Omental fat pad (tissue), 4 donors: ENCODE measurements around the gene PRKCA. TPM values are rescaled to one million over a fixed set of nuclear protein-coding genes. Genes with fewer than 3 reads are reported as not detected.

Experiments used
- ATAC-seq: fragments of 150-250 bp; one replicate; pipeline ENCODE4 v1.9.1; 2016; ENCODE audit warnings: mild to moderate bottlenecking, moderate library complexity; ENCODE audit not compliant: low FRiP score
- DNase-seq: peaks from one replicate; pipeline ENCODE4 v3.0.0-alpha.2; 2019; ENCODE audit warnings: low spot score
- total RNA-seq, 4 donors: library from RNA; depleted of rRNA; stranded (reverse); fragments of >200 nt; gene quantifications; one replicate each; pipeline ENCODE4 v1.1.0, GENCODE V29; 2016
- TF ChIP-seq, protein P1 (sequence below), 3 donors: fragments of 450-650 bp; IDR thresholded peaks; one replicate each; pipeline ENCODE4 v1.5.1; 2016 to 2017; ENCODE audit warnings: antibody characterized with exemption in 3 of 3, mild to moderate bottlenecking in 3 of 3, moderate library complexity in 2 of 3

Gene PRKCA
- total RNA-seq, 4 donors from 2014 or later: 6.7 to 14.3 (median 10.3) TPM

DNA sequence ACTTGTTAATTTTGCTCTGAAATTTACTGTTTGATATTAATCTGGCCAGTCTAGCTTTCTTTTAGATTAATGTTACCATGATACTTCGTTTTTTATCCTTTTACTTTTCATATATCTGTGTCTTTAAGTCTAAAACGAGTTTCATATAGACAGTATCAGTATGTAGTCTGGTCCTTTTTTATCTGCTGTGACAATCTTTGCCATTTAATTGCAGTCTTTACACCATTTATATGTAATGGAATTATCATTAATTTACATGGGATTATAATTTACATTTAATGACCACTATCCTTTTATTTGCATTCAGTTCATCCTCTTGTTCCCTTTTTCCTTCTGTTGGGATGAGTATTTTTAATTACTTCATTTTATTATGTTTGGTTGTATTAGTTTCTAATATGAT is 243.5 kb downstream of the PRKCA start:
- no peak for ATAC-seq
- TF ChIP-seq, protein P1, sequence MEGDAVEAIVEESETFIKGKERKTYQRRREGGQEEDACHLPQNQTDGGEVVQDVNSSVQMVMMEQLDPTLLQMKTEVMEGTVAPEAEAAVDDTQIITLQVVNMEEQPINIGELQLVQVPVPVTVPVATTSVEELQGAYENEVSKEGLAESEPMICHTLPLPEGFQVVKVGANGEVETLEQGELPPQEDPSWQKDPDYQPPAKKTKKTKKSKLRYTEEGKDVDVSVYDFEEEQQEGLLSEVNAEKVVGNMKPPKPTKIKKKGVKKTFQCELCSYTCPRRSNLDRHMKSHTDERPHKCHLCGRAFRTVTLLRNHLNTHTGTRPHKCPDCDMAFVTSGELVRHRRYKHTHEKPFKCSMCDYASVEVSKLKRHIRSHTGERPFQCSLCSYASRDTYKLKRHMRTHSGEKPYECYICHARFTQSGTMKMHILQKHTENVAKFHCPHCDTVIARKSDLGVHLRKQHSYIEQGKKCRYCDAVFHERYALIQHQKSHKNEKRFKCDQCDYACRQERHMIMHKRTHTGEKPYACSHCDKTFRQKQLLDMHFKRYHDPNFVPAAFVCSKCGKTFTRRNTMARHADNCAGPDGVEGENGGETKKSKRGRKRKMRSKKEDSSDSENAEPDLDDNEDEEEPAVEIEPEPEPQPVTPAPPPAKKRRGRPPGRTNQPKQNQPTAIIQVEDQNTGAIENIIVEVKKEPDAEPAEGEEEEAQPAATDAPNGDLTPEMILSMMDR (IDR thresholded peaks at IDR 0.05): no peak

DNA sequence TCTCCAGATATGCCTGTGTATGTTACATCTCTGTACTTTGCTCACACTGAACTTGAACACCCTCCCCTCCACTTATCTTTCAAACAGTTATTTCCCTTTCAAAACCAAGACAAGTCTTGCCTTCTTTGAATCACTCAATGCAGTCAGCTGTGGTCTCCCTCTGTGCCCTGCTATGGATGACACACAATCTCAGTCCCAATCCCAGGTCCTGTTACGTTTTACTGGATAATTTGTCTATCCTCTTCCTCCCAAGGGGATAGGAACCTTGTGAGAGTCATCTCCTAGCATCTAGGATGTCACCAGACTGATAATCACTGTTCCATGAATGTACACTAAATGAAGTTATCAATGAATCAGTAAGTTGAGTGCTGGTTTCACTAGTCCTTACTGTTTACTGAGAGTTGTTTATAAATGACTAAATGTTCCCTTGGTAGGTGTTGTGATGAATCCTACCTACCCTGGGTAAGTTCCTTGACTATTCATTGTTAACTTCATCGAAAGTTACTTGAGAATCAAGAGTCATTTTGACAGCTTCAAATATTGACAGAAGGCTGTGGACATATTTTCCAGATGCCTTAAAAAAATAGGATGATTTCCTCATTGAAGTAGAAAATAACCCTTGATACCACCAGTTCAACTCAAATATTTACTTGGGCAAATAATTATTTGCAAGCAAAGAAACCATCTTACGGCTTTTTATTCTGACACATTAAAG is 244.9 kb downstream of the PRKCA start:
- TF ChIP-seq, protein P1 (IDR thresholded peaks at IDR 0.05): no peak
- ATAC-seq: no peak
- no peak for DNase-seq

More for the DNA sequence above, 243.5 kb downstream of the PRKCA start:
- no peak for DNase-seq

DNA sequence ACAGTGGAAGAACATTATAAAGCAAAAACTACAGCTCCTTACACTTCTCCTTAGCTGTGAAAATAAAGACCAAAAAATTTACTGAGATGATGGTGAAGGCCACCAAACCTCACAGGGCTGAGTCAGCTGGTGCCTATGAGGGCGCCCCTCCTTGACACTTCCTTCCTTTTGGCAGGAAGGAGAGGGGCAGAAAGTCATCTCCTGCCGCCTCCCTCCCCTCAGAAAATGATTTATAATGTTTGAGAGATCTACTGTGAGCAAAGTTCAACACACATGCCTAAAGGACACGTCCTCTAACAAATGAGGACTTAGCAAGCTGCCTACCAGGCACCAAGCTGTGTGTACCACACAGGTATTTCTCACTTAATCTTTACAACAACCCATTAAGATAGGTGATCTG is 245.7 kb downstream of the PRKCA start:
- ATAC-seq: no peak
- TF ChIP-seq, protein P1 (IDR thresholded peaks at IDR 0.05): no peak
- no peak for DNase-seq

DNA sequence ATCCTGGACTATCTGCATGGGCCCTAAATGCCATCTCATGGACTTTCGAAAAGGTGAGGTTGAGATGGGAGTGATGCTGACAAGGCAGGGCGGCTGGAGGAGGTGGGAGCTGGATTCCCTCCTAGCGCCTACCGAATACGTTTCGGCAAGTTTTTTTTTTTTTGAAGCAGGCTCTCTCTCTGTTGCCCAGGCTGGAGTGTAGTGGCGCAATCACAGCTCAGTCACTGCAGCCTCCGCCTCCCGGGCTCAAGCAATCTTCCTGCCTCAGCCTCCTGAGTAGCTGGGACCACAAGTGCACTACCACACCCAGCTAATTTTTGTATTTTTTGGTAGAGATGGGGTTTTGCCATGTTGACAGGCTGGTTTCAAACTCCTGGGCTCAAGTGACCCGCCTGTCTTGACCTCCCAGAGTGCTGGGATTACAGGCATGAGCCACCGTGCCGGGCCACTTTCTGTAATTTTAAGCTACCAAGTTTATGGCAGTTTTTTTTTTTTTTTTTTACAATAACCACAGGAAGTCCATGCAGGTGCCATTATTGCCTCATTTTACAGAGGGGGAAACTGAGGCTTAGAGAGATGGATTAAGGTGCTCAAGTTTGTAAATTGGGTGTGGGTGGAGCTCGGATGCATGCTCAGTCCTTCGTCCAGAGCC is 246.4 kb downstream of the PRKCA start:
- no peak for ATAC-seq
- TF ChIP-seq, protein P1 (IDR thresholded peaks at IDR 0.05): no peak
- no peak for DNase-seq

DNA sequence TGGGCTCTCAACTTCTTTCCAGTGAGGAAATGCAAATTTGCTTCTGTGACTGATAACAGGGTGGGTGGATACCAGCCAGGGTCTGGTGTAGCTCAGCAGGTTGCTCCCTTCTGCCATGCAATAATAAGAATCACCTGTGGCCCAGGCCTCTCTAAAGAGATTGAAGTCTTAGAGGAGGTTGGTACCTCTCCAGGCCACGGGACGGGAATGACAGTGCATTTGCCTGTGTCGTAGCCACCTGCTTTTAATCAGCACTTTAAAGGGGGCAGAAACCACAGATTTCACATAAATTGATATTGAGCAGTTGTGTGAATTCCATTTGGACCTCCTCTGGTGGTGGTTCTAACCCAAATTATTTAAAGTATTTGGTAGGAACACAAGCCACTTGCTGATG is 246.9 kb downstream of the PRKCA start:
- DNase-seq (no peak), ATAC-seq (no peak)
- TF ChIP-seq, protein P1 (IDR thresholded peaks at IDR 0.05): no peak

DNA sequence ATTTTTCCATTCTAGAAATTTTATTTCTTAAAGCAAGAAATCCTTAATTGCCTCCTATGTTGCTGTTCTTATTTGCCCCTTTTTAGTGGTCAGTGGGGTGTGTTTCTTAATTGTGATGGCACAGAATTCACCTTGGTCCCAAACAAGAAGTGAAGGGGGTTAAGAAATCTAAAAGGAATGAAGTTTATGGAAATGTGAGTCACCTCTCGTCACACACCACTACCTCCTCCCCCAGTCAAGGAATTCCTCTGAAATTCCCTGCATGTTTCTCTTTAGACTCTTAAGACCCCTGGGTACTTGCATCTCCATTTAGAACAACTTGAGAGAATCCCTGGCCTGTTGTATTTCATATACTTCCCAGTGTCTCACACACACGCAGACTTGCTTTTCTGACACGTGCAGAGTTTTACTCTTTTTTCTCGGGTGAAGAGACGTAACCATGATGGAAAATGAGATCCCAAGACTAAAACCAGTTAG is 247.4 kb downstream of the PRKCA start:
- TF ChIP-seq, protein P1 (IDR thresholded peaks at IDR 0.05): no peak
- DNase-seq: no peak
- ATAC-seq: no peak

DNA sequence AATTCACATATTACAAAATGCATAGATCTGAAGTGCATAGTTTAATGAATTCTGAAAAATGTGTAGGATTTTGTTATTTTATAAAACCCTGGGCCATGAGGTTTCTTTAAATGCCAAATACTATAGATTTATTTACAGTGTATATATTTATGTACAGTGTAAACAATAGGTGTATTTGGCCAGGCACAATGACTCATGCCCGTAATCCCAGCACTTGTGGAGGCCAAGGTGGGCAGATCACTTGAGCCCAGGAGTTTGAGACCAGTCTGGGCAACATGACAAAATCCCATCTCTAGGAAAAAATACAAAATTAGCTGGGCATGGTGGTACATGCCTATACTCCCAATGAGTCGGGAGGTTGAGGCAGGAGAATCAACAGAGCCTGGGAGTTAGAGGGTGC is 249.4 kb downstream of the PRKCA start:
- ATAC-seq: no peak
- TF ChIP-seq, protein P1 (IDR thresholded peaks at IDR 0.05): no peak
- DNase-seq: no peak
